GM19035 (cell line): ENCODE data around the gene RORC.

Experiments used
- ATAC-seq: cut with Tn5 transposase; IDR thresholded peaks from one replicate; pipeline ENCODE4 v1.9.1; 2021; ENCODE audit not compliant: unreplicated experiment

The RORC gene

DNA sequence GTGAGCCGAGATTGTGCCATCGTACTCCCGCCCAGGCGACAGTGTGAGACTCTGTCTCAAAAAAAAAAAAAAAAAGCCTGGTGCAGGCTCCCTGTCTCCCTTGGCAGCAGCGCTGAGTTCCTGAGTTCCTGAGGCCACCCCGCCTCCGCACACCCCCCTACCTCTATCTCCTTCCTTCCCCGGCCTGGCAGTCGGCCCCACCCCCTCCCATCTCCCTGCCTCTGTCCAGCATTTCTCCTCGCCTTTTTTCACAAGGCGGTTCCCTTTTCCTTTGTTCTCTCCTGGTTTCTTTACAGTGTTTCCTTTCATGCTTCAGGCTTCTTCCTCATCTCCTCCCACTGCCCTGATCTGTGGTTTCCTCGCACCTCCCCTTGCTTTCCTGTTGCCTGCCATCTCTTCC is 2.7 kb downstream of the RORC start:
- ATAC-seq: no peak

DNA sequence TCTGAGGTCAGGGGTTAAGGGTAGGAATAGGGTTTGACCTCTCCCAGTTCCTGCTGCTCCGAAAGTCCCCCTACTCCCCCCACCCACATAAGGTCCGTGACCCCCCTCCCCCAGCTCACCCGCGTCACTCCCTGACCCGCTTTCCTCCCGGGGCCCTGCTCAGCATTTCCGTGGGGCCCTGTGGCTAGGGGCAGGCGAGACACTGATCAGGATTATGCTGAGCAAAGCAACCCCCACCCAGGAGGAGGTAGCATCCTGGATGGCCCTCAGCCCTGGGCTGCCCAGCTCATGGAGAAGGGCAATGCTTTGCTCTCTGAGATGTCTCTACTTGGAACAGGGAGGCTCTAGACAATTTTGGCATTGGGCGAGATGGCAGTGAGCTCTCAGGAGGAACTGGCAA is 3.7 kb downstream of the RORC start:
- no peak for ATAC-seq

DNA sequence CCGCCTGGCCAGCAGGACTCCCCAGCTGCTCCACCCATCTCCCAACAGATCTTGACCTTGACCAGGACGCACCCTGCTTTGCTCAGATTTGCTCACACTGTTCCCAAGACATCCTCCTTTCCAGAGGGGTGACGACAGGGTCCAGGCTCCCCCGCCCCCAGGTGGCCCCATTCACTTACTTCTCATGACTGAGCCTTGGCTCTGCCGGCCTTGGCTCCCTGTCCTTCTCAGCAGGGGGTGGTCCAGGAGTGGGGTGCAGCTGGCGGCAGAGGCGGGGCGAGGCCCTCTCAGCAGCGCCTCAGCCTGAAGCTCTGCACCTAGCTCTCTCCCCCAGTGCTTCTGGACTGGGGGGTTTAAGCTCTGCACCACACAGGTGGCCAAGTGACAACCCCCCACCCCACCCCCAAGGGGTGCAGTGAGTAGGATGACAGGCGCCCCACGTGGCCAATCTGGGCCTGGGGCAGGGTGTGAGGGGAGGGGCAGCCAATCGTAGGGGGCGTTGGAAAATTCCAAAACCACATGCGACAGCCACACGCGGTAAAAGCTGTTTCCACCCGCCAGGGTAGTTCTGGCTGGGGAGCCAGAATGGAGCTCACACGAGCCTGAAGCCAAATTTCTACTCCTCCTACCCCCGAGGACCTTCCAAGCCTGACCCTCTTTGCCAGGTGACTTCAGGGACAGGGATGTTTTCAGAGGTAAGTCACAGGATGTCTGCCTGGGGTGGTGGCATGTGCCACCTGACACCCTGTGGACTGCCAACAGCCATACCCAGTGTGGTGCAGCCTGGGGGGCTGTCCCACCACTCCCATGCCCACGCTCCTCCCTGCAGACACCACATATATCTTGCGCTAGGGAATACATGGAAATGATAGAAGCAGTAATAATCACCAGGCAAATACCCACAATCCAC is 5.6 kb downstream of the RORC start:
- no peak for ATAC-seq

- ATAC-seq: no peak
Observed at GRCh38 chr1:151825204-151825603, 6.4 kb downstream of the RORC start.

GRCh38 chr1:151823175-151823574 is 8.4 kb downstream of the RORC start:
- no peak for ATAC-seq

GRCh38 chr1:151822404-151822803 is 9.2 kb downstream of the RORC start:
- no peak for ATAC-seq

DNA sequence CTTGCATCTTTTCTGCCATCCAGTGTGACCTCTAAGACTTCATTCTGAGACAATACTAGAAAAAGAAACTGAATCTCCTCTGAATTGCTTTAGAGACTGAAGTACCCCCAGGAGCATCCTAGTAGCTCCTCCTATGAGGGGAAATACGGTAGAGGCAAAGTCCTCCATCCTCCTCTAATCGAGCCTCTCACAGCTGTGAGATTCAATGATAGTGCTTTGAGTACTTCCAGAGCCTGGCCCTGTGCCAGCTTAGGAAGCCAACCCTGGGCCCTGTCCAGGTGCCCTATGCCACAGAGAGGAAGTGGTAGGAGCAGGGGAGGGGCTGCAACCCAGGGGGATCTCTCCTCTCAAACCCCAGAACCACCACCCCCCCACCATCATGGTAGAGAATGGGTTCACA is 10.7 kb downstream of the RORC start:
- ATAC-seq: no peak

- ATAC-seq: no peak
Observed at GRCh38 chr1:151819976-151820623, 11.5 kb downstream of the RORC start.

DNA sequence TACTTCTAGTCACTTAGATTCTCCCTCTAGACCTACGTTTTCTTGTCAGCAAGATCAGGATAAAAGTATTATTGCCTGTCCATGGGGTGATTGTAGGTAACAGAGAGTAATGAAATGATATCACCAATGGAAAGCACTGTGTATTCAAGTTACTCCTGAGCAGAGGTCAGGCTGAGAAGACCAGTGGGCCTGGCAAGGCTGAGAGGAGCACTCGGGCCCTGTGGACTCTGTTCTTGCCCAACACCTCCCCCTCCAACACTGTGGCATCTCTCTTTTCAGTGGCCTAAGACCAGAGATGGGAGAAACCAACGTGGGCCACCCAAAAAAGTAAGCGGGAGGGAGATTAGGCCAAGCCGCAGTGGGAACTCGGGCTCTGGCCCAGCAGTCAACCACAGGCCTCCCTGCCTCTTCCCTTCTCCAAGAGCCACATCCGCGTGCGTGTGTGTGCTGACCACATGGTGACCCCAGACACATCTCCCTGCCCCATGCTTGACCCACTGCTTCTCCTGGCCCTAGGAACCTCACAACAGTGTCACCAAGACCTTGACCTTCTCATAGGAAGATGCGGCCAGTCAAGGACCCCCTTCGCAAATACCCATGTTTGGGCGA is 12.3 kb downstream of the RORC start:
- no peak for ATAC-seq

GRCh38 chr1:151817353-151817730 is 14.3 kb downstream of the RORC start:
- no peak for ATAC-seq

DNA sequence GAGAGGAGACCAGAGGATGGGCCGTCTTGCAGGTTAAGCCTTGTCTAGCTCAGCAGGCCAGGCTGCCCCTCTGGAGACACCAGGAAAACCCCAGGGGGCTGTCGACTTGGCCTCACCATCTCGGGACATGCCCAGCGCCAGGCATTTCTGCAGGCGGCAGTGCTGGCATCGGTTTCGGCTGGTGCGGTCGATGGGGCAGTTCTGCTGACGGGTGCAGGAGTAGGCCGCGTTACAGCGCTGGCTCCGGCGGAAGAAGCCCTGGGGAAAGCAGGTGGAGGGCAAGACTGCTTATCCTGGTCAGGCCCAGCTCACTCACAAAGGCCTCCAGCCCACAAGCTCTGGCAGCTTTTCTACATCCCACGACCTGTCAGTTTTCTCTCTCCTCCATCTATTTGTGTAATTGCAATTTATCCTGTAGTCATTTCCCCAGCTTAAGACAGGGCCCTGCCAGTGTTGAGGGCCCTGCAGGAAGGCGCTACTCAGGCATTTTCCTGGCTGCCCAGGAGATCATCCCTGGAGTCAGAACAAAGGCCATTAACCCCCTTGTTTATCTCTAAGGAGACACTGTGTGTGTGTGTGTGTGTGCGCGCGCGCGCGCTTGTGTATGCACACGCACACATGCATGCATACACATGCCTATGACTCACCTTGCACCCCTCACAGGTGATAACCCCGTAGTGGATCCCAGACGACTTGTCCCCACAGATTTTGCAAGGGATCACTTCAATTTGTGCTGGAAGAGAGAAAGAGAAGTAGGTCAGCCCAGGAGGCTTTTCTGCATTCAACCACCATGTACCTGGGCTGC is 14.9 kb downstream of the RORC start:
- ATAC-seq: no peak

GRCh38 chr1:151815716-151816327 is 15.8 kb downstream of the RORC start:
- ATAC-seq: no peak

GRCh38 chr1:151814971-151815545 is 16.5 kb downstream of the RORC start:
- no peak for ATAC-seq

DNA sequence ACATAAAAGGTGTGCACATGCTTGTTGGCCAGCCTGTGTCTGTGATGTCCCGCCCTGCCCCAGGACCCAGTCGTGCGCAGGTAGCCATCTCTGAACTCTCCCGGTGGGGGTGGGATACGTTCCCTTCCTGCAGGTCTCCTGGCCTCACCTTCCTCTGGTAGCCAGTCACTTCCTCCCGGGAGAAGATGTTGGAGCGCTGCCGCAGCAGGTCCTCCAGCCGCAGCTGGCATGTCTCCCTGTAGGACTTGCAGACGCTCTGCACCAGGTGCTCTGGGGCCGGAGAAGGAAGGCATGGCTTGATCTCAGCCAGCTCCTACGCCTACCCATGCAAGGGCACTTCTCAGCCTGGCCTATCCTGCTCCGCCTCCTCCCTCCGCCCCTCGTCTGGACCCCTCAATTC is 17.2 kb downstream of the RORC start:
- no peak for ATAC-seq

- no peak for ATAC-seq
Observed at GRCh38 chr1:151813271-151813977, 18.2 kb downstream of the RORC start.

- ATAC-seq: no peak
Observed at GRCh38 chr1:151811181-151811580, 20.4 kb downstream of the RORC start.

- no peak for ATAC-seq
Observed at GRCh38 chr1:151809985-151810556, 21.5 kb downstream of the RORC start.

- no peak for ATAC-seq
Observed at GRCh38 chr1:151809290-151809984, 22.2 kb downstream of the RORC start.

DNA sequence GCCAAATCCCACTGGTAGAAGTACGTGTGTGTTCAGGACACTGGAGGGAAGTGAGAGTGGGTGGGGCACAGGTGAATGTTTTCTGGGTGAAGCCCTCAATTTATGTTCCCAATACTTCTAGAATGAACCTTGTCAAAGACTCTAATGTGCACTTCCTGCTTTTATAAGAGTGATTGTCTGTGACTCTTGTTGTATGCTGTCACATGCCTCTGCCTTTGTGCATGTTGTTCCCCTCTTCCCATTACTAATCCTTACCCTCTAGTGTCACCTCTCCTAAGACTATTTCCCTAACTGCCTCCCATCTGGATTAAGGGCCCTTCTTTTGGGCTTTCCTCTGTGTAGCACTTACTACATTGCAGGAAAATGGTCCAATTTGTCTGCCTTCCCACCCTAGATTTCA is 23.8 kb downstream of the RORC start:
- ATAC-seq: no peak
